GM18519 (cell line): Measurements from ENCODE around the gene AGO3.
"Not testable (repeated sequence)": the region's sequence is repeated elsewhere in the genome, so short reads cannot be mapped to it uniquely, and the experiment has no call there.

ENCODE experiments used
- ATAC-seq: cut with Tn5 transposase; IDR thresholded peaks from one replicate; pipeline ENCODE4 v1.9.1; 2021; ENCODE audit warnings: mild to moderate bottlenecking, moderate library complexity; ENCODE audit not compliant: unreplicated experiment, low FRiP score

AGO3 gene

DNA sequence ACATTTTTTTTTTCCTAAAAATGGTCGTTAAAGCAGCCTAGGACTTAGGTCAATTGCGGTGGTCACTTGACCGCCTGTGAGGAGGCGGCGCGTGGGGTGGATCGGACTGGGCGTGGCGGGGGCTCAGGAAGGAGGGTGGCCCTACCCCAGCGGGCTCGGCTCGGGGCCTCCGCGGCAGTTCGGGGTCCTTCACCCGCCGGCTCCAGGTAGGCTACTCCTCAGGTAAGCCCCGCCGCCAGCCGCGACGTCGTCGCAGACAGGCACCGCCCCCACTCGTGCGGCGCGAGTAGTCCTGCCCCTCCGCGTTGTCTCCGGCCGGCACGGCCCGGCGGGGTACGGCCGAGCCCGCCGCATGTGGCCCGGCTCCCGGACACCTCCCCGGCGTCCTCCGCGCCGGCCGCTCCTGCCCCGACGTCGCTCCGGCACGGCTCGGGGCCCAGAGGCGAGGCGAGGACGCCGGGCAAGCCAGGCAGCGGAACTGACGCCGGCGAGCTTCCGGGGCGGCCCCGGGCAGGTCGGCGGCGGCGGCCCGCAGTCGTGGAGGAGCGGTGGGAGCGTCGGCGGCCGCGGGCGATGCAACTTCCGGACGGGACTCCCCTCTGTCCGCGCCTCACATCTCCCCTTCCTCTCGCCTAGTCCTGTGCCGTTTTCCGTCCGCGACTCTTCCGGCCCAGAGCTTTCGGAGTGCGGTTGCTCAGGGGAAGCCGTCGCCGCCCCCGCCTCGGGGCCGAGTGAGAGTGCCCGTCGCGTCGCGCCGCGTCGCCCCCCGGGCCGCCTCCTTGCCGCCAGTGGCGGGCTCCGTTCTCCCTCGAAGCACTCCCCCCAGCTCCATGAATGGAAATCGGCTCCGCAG lies at the start of gene AGO3:
TSS of gene AGO3 (plus strand) at position 513 of the 853 bp plus-strand sequence. CDS start at position 835, 322 bp downstream.
- no peak for ATAC-seq

DNA sequence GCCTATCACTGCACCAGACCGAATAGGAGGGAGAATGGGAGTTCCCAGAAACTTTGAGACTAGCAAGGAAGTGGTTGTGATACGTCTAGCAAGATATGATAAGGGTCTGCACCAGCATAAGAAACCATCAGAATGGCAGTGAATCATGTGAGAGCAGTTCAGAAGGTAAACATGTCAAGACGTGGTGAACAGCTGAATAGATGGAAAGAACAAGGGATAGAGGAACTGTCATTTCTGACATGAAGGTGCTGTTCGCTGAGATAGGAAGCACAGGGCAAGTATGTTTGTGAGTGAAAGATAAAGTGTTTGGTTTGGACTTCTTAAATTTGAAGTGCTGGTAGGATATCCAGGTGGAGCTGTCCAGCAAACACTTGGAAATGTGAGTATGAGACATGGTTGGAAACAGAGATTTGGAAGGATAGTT lies 49.0 kb upstream of the AGO3 start:
- no peak for ATAC-seq

DNA sequence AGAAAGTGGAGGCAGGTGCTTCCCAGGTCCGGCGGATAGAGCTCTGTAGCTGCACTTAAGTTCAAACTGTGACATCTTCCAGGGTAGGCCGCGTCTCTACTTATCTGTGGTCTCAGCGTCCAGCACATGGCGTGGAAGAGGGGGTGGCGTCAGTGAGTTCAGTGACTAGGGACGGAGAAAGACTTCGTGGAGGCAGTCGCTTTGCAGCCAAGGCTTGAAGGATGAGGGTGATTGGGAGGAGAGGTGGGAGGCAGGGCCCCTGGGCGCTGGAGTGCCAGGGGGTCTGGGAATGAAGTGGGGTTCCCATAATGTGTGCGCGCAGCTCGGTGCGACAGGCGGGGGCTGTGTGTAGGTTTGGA lies 48.3 kb upstream of the AGO3 start:
- no peak for ATAC-seq

DNA sequence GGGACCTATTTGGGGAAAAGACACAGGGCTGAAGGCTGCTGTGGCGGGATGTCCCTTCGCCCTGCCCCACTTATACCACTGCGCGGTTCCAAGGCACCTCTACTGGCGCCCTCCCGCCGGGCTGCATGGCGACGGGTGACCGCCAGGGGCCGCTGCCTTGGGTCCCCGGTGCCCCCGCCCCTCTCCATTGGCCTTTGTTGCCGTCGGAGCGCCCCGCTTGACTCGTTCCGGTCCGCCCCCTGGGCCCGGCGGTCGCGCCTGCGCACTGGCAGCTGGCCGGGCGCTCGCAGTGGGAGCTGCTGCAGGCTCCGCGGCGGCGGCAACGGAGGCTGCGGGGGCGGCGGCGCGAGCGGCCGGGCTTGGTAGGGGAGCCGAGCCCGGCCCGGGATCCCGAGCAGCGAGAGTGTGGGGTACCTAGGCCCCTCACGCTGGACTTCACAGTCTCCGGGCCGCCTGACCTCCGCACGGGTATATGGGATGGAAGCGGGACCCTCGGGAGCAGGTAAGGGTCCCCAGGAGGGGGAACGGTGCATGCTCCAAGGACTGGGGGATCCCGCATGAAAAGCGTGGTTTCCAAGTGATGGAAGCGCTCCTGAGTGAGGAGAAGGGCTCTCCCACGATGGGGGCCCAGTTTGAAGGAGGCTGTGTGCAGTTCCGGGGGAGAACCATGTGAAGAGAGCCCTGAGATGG lies 47.8 kb upstream of the AGO3 start, which contains the start of gene AGO1:
TSS of gene AGO1 (plus strand) at position 265 of the 690 bp plus-strand sequence. CDS start at position 478, 213 bp downstream.
- ATAC-seq = peak; percentile 69

DNA sequence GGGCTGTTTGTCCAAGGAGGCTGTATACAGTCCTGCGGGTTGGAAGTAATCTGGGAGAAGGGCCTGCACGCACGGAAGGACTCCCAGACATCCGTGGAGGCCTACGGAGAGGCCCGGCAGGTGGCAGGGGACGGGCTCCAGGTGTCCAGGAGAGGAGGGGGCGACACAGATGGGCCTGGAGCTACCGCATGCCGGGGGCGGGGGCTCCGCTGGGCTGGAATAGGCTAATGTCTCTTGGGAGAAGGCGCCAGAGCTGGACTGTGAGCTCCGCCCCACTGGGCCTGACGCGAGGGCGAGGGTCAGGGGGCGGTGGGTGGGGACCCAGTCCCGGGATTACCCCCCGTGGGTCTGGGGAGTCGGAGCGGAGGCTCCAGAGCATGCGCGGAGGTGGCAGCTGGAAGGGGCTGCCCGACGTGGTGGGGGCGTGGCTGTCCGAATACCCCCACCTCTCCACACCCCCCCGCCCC lies 47.2 kb upstream of the AGO3 start:
- no peak for ATAC-seq

DNA sequence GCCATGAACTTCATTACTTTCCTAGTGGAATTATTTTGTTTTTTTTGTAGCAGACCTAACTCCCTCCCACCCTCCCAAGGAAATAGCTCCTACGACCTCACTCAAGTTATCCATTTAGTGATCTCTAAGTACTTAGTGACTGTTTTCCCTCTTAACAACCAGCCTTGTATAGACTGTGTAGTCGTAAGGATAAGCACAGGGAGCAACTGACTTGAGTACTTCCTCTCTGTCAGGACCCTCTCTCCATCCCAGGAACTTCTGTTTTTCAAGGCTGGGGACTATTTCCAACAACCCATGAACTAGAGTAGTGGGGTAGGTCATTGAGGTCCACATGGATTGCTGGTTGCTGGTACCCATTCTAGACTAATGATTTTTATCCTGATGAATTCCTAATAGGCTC lies 46.0 kb upstream of the AGO3 start:
- ATAC-seq = no peak

DNA sequence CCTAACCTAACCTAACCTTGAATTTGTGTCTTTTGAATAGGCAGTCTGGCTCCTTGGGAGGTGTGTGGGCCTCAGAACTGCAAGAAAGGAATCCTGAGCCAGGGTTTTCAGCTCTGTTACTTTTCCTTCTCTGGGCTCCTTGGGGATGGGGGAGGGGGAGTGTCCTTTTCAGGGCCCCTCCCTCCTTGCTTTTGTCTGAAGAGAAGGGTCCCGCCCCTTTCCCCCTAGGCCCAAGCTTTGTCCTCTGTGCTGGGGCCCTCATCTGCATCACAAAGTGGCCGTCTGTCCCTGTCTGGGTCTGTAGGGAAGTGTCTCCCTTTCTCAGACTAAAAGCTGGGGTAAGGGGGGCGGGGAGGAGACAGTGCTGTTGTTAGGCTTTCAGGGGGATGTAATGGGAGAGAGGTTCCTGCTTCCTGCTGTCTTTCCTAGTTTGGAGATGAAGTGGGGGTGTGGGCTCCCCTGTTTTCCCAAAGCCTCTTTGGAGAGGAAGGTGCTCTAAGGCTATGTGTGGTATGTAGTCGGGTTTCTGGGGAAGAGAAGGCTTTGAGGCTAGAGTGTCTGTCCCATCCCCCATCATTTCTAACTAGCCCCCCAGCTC lies 44.8 kb upstream of the AGO3 start:
- ATAC-seq = no peak

DNA sequence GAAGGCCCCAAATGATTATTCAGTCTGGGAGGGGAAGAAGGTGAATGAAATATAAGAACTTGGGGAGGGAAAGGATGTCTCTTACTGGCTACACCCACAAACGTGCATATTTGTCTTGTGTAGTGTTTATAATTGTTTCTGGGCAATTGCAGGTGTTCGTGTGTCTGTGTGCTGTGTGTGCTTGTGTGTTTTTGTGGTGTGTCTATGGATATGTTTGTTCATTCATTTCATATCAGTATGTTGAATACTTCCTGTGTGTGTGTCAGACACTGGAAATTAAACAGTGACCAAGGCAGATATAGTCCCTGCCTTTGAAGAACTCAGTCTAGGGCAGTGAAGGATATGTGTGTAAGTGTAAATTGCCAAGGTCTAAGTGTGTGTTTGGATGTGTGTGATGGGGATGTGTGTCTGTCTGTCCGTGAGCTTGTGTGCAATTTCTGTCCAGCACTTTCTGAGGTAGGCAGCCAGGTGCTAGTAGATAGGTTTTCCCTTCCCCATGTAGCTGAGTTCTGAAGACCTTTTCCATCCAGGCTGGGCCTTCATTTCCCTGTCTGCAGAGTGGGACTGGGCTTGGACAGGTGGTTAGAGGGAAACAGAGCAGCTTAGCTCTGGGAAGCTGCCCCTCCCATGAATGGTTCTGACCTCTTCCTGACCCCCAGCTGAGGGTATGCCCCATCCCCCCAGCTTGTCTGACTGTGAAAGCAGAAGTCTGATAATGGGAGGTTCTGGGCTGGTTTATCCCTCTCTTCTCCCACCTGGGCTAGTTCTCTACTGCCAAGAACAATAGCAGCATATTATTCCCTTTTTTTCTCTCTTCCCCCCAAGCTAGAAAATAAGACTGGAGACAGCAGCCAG lies 44.1 kb upstream of the AGO3 start:
- no peak for ATAC-seq

DNA sequence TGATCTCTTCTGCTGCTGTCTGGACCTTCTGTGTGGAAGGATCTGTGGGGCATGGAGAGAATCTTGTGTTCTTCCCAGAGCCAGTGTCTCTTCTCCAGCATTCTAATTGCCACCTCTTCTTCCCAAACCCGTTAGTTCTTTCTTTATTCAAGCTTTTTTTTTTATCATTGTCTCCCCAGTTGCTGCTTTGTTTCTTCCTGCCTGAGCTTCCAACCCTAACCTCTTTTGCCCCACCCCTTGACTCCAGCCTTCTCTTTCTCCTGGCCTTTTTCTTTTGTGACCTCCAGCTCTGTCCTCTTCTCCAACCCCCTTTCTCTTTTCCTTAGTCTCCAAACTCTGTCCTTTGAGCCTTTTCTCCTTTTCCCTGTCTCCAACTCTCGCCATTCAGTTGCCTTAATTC lies 43.4 kb upstream of the AGO3 start:
- ATAC-seq = no peak

DNA sequence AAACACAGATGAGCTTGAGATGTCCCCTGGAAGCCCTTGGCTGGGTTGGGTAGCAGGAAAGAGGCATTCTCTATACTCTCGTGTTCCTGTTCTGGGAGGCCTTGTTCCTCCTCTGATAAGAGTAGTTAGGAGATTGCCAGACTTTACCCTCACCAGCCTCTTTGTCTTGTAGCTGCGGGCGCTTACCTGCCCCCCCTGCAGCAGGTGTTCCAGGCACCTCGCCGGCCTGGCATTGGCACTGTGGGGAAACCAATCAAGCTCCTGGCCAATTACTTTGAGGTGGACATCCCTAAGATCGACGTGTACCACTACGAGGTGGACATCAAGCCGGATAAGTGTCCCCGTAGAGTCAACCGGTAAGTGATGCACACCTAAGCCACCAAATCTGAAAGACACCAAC lies 42.6 kb upstream of the AGO3 start:
- no peak for ATAC-seq

DNA sequence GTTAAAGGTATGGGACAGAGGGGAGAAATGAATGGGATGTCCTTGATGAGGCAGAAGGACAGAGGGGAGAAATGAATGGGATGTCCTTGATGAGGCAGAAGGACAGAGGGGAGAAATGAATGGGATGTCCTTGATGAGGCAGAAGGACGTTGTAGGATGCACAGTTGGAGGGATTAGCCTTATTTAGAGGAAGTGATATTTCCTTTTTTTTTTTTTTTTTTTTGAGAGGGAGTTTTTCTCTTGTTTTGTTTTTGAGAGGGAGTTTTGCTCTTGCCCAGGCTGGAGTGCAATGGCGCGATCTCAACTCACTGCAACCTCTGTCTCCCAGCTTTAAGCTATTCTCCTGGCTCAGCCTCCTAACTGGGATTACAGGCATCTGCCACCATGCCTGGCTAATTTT lies 41.9 kb upstream of the AGO3 start:
- ATAC-seq = not testable (repeated sequence)

DNA sequence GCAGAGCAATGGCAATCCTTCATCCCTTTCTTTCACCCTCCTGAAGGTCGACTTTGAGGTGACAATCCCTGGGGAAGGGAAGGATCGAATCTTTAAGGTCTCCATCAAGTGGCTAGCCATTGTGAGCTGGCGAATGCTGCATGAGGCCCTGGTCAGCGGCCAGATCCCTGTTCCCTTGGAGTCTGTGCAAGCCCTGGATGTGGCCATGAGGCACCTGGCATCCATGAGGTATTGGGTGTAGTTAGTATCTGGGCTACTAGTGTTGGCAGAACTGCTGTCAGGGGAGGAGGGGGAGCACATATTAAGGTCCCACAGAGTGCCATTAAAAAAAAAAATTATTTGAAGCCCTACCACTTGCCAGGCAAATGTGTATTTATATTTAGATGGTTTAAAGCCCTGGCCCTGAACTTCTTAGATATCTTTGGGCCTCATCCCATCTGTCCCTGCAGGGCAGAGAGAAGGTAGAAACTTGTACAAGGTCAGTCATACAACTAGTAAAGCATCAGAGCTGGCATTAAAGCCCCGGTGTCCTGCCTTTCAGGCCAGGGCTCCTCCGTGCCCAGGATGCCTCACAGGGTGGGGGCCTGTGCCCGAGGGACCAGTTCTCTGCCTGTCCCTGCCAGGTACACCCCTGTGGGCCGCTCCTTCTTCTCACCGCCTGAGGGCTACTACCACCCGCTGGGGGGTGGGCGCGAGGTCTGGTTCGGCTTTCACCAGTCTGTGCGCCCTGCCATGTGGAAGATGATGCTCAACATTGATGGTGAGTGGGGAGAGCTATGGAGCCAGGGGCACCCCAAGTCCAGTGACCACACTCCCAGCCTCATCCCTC lies 37.6 kb upstream of the AGO3 start:
- ATAC-seq = no peak

DNA sequence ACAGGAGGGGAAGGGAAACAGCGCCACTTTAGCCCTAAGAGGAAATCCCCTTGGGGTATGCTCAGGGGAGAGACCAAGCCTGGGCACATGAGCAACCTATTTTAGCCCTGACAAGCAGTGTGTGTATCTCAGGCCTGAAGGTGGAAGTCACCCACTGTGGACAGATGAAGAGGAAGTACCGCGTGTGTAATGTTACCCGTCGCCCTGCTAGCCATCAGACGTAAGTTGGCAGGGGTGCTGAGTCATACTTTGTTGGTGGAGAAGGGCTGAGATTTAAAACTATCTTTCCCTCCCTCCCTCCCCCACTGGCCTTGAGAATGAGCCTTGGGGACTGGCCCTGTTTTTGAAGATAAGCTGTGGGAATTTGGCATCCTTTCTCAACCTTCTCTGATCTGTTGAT lies 36.7 kb upstream of the AGO3 start:
- no peak for ATAC-seq

DNA sequence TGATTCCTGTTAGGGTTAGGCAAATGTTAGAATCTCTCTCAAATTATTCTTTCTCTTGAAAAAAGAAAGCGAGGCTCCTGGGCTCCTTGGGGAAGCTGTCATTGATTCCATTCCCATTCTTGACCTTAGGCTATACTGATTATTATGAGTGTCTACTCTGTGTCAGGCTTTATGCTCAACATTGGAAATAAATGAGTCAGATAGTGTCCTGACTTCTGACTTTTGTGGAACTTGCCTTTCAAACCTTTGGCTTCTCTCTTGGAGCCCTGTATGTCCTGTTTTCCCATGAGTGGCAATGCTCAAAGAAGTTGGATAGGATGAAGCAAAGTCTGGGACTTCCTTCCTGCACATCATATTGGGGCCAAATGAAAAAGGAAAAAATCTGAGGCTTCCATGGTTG lies 36.2 kb upstream of the AGO3 start:
- no peak for ATAC-seq

DNA sequence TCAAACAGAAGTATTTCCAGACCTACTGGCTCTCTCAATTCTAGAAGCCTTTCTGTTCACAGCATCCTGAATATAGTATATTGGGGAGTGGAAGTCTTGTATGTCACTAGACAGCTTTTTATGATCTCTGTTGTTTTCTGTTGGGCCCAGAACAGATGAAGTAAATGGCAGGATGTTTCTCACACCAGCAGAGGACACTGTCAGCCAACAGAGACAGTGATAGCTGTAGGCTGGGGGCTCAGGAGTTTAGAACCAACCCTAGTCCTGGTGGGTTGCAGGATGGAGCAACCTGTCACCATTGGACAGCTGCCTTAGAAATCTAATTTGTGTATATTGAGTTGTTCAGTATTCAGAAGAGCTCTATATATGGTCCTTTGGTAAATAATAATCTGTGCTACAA lies 31.0 kb upstream of the AGO3 start:
- ATAC-seq = no peak

DNA sequence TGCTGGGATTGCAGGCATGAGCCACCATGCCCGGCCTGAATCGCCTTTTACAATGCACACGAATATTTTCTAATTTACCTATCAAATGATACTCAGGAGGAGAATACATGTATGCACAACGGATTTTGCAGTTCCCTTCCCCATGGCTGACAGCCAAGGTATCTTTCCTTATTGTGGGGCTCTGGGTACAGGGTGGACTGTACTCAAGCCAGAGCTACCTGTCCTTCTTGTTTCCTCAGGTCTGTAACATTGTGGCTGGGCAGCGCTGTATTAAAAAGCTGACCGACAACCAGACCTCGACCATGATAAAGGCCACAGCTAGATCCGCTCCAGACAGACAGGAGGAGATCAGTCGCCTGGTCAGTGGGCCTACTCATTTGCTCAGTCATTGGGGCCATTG lies 29.7 kb upstream of the AGO3 start:
- ATAC-seq = no peak

DNA sequence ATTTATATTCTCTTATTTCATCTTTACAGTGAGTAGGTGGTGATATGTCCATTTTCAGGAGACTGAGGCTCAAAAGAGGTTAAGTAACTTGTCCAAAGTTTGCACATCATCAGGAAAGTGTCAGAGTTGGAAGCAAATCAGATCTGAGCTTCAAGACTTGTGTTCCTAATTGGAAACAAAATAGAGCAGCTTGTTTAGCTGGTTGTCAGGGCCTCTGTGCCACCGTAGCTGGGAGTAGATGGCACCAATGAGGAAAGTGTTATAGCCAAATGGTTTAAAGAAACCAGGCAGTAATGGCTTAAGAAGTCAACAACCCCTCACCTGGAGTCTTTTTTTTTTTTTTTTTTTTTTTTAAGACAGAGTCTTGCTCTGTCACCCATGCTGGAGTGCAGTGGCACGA lies 28.2 kb upstream of the AGO3 start:
- no peak for ATAC-seq

DNA sequence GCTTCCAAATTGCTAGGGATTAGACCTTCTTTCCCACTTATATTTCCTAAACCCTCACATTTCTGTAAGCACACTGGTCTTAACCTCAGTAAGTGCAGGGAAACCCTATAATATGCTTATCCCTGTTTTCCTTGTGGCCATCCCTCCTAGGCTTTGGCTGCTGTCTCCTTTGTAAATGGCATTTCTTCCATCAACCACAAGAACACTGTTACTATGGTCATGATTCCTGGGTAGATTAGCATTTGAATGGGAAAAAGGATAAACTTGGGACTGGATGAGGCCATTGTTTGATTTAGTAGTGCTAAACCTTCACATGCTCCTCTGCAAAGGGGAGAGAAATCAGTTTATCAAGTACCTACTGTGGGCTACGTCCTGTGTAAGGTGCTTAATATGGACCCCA lies 16.2 kb upstream of the AGO3 start:
- ATAC-seq = no peak

DNA sequence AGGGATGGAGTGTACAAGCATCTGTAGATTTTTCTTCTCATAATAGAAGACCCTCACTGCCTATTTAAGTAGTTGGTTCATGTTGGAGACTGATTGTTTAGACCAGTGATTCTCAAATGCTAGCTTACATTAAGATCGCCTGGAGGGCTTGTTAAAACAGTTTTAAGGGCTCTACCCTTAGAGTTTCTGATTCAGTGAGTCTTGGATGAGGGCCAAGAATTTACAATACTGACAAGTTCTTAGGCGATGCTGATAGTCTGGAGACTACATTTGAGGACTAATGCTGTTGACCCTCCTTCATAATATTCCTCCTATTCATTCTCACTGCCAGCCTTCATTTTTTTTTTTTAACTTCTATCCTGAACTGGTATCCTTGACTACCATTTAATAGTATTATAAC lies 15.2 kb upstream of the AGO3 start:
- ATAC-seq = no peak

DNA sequence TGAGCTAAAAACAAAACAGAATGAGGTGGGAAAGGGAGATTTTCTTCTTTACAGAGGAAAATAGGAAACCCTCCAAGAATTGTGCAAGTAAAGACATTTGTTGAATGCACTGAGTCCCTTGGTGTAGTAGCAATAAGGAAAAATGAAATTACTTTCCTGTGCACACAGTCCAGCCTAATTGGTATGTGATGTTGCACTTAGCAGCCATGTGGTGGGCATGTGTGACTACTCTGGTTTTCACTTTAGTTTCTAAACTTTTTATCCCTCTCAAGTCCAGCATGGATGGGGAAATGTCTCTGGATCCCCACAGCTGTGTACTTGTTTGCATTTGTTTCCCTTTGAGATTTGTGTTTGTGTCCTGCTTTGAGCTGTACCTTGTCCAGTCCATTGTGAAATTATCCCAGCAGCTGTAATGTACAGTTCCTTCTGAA lies 7.1 kb upstream of the AGO3 start:
- no peak for ATAC-seq
